Astrocyte of the hippocampus (primary cell): ENCODE data around the gene SEZ6.

ENCODE experiments used
- DNase-seq: peaks from one replicate; pipeline ENCODE4 v3.0.0; 2011; ENCODE audit warnings: low read depth, low spot score

The SEZ6 gene

DNA sequence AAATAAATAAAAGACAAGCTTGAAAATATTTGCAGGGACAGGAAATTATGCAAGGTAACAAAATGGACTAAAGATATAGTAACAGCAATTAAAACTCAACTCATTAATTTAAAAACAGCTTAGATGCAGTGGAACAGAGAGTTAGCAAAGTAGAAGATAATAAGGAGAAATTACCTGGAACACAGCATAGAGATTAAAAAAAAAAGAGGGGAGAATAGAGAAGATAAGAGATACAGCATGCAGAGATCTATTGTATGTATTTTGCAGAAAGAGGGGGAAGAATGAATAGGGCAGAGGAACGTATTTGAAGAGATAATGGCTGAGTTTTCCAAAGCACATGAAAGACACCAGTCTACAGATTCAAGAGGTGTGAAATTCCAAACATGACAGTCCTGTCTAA lies 28.7 kb upstream of the SEZ6 start:
- no peak for DNase-seq

DNA sequence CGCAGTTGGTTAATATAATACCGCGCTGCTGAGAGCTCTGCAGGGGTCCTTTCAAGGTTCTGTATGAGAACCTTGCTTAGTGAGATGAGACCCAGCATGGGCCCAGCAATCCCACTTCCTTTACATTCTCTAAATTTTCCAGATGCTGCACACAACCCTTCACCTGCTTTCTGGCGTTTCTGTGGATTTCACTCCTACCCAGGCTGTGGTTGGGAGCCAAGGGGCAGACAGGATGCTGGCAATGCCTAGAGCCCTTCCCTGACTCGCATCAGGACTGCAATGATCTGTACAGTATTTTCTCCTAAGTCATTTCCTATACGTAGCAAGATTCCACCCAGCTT lies 27.0 kb upstream of the SEZ6 start:
- no peak for DNase-seq

DNA sequence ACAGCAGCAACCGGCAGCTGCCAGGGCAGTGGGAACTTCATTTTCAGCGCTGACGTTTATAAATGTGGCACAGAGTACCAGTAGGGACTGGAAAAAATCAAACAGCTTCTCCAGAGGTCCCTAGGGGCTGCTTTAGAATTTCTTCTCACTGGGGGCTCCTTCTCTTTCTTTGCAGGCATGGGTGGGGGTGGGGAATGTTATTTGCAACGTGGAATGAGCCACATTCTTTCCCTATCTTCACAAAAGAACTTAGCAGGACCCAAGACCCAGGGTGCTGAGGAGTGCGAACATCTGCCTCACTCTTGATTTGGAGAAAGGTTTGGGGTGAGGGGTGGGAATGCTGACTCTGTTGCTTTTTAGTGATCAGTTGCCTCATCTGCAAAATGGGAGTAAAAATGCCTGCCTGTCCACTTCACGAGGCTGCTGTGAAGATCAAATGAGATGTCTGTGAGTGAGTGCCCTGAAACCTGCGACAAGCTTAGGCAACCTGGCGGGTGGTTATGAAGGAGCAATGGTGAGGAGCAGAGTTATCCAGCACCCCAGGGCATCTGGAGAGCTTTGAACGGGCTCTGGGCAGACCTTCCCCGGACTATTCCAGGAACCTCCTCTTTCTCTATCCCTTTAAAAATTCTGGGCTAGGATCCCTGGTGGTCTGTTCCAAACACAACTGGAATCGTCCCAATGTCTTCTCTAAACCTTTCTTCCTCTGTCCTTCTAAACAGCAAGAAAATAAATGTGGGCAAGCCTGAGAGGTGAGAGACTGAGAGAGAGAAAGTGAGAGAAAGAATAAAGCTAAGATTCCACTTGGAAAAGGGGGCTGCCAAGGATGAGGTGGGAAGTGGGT lies 26.4 kb upstream of the SEZ6 start:
- DNase-seq: no peak

GRCh38 chr17:29031488-29031887 lies 25.7 kb upstream of the SEZ6 start:
- DNase-seq: no peak

GRCh38 chr17:29024316-29024952 lies 18.6 kb upstream of the SEZ6 start:
- no peak for DNase-seq

- no peak for DNase-seq
Observed at GRCh38 chr17:29022074-29022473, 16.2 kb upstream of the SEZ6 start.

DNA sequence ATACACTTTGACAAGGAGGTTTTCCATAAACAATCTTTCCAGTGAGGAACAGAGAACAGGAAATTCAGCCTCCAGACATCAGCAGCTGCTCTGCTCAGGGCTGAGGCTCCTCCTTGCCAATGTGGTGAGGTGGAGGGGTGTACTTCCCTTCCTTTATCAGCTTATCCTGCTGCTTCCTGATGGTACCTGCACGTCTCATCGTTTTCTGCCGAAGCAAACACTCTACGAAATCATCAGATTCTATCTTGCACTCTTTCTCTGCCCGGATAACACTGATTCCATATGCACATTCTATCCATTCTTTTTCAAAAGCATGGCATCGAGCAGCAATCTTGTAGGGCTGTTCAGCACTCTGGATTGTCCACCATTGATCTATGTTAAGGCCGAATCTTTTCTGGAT lies 15.4 kb upstream of the SEZ6 start:
- DNase-seq: no peak

DNA sequence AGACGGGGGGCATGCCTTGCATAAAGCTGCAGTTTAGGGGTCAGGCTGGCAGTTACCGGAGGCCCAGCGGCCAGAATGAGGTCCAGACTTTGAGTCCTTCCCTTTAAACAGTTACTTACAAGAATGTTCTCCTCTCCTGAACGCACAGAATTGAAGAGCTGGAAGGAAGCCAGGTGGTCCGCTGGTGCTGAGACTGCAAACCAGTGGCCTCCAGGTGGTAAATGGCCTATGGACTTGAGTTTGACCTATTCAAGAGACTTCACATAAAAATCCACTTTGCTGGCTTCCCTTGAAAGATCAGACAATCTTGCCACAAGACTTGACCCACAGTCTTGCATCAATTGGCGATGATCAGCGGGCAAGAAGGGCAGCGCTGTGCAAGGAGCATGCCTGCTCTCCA lies 14.7 kb upstream of the SEZ6 start:
- DNase-seq: no peak

DNA sequence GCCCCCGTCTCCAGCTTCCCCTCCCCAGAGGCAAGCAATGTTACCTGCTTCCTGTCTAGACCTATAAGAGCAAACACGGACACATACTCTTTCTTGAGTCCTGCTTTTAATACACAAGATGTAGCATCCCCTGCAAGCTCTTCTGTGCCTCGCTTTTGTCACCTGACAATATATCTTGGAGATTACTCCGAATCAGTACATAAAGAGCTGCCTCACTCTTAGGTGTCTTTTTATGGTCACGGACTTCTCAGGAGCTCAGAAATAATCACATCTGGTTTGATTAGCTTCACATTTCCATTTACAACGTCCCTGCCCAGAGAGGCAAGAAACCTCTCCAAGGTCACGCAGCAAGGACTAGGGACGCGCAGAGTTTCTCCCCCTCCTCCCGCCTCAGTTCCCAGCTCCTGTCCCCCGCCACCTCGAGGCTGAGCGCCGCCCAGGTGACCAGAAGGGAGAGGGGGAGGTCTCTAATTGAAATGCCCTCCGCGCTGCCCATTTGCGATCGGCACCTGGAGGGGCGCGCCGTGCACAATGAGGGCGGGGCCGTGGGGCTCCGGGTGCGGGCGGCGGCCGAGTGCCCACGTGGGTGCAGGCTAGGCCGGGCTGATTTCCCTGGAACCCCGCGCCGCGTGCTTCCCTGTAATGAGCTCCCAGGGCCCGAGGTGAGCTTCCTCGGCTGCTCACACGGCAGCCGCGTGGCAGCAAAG lies 13.8 kb upstream of the SEZ6 start:
- no peak for DNase-seq

DNA sequence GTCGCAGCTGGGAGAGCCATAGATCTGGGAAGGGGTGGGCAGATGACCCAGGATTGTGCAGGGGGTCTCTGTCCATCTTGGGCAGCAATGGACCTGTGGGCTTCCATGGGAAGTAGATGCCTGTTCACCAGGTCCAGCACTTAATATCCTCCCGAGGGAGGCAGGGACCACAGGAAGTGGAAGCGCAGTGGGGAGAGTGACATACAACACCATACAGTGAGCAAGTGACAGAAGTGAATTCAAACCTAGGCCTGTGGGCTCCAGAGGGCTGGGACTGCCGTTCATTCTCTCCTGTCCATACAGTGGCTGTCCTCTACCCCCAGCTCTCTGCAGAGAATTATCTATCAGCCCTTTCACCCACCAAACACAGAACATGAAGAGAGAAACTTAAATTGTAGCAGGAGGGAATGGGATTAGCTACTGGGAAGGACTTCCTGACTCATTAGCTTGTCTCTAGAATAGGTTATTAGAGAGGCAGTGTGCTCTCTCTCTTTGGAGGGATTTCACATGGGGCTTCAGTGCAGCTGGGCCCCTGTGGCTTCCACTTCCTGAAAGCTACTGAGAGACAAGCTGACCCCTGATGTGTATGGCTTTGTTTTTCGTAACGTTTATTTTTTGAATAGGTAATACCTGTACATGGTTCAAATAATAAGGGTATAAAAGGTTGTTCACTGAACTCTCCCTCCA lies 13.1 kb upstream of the SEZ6 start:
- no peak for DNase-seq

GRCh38 chr17:29016345-29017210 lies 10.7 kb upstream of the SEZ6 start:
- DNase-seq: no peak

DNA sequence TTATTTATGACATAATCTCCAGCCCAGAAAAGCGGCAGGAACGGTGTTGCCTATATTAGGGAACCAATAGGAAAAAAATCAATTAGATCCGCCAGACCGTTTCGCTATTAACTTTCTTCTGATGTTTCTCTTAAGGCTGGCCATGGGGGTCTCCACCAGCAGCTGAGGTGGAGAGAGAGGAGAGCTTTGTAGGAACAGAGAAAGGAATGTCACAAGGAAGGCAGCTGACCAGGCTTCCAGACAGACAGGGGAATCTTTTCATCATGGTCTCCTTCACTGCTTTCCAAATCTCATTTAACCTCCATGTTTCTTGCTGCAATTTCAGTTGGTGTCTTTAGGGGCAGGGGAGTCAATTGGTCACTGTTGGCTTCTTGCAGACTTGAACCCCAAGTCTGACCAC lies 8.9 kb upstream of the SEZ6 start:
- DNase-seq: no peak

- no peak for DNase-seq
Observed at GRCh38 chr17:29012535-29012934, 6.7 kb upstream of the SEZ6 start.

DNA sequence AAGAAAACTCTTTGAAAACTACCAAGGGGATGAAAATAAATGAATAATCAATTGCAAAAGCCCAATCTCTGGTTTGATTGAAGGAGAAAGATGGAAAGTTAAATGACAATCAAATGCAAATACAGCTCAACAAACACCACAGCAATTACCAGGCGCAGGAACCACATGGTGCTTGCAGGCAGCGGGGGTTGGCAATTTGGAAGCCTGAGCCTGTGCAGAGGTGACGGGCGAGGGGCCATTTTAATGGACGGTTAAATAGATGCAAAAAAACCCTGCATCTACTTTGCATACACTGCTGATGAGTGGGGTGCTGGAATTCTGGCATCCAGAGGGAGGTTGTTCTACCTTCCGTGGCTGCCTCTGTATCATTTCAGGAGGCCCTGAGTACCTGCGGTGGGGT lies 4.8 kb upstream of the SEZ6 start:
- no peak for DNase-seq

- no peak for DNase-seq
Observed at GRCh38 chr17:29010129-29010528, 4.3 kb upstream of the SEZ6 start.

DNA sequence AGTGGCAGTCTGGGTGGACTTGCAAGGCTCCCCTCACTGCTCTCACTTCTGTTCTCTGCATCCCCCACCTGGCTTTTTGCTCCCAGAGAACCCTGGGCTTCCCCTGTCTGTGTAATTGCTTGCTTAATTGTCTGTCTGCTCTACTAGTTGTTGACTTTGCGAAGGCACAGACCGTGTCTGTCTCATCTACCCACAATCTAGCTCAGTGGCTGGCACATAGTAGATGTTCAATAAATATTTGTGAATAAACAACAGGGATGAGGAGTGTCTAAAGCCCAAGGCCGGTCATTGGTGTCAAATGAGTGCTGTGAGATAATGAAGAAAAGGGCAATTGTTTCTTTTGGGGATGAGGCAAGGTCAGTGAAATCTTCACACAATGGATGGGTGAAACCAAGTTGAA lies 2.8 kb upstream of the SEZ6 start:
- DNase-seq: no peak

GRCh38 chr17:29007860-29008455 lies 2.1 kb upstream of the SEZ6 start:
- DNase-seq: peak; percentile 73

- no peak for DNase-seq
Observed at GRCh38 chr17:29007456-29007855, 1.6 kb upstream of the SEZ6 start.

DNA sequence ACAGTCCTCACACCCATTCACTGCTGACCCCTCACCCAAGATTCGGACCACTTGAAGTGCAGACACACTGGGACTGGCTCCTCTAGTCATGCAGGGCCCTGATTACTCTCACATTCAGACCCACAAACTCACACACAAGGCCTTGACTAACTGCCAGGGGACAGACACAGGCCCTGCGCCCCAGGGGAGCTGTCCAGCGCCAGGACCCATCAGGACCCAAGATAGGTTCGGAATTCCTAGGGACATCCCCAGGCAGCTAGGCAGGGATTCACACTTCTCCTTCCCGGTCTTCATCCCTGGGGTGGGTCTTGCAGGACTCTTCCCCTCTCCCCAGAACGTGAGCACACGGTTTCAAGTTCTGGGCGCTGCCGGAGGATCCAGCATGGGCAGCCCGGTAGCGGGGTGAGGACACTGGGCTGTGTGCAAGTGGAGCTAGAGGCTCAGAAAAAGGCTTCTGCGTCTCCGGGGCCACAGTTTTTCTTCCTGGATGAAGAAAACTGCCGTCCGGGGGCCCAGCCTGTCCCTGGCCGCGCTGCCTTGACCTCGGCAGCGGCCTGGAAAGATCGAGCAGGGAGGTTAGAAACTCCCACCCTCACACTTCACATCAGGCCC lies 1.6 kb downstream of the SEZ6 start:
- DNase-seq: peak; percentile 62

DNA sequence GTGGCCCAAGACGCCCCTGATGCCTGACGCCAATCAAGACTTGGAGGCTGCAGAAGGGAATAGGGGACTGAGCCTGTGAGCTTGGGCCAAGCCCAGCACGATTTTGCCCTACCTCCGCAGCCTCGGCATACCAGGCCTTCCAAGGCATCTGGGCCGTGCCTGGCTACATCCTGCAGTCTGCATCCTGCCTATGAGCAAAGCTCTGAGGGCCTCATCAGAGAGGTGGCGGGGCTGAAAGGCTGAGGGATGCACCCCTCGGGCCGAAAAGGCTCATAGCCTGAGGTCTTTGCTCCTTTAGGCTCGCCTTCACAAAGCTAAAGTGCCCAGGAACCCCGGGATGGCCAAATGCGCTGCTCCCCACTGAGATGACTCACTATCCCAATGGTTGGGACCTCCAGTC lies 2.5 kb downstream of the SEZ6 start:
- DNase-seq: no peak

DNA sequence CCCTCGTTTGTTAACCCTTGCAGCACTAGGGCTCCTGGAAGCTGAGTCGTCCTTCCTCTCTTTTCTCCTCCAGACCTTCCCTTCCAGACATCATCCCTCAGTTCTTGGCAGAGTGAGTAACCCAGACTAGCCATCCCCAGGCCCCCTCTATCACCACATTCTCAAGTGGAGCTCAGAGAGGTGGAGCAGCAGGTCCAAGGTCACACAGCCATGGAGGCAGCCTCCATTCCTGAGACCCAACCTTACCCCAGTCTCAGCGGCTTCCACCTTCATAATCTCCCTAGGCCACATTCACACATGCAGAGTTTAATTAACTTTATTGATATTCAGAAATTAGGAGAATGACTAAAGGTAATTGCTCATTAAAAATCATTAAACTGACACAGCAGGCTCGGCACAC lies 3.0 kb downstream of the SEZ6 start:
- DNase-seq: no peak
